HG03378 (cell line): ENCODE results near the gene RAB8A.

Source experiments
- ATAC-seq: cut with Tn5 transposase; IDR thresholded peaks from one replicate; pipeline ENCODE4 v1.9.1; 2021; ENCODE audit warnings: mild to moderate bottlenecking, moderate library complexity; ENCODE audit not compliant: unreplicated experiment

Gene RAB8A

GRCh38 chr19:16111160-16111908, at the start of gene RAB8A:
Gene RAB8A, plus strand, starts transcription at chr19:16111889. Its CDS starts 13 bp downstream, at chr19:16111902.
- peak; percentile 82 for ATAC-seq

- no peak for ATAC-seq
These were observed 49.7 kb upstream of the RAB8A start for GRCh38 chr19:16061943-16062342.

GRCh38 chr19:16062789-16063188, 48.9 kb upstream of the RAB8A start:
- ATAC-seq = no peak

- no peak for ATAC-seq
These were observed 47.3 kb upstream of the RAB8A start for GRCh38 chr19:16064209-16064889.

GRCh38 chr19:16066611-16067104, 45.0 kb upstream of the RAB8A start:
- ATAC-seq = no peak

- no peak for ATAC-seq
These were observed 44.3 kb upstream of the RAB8A start for GRCh38 chr19:16067205-16067938.

- ATAC-seq = no peak
These were observed 42.9 kb upstream of the RAB8A start for GRCh38 chr19:16068696-16069259.

GRCh38 chr19:16069813-16070365, 41.8 kb upstream of the RAB8A start:
- ATAC-seq = no peak

GRCh38 chr19:16070366-16070990, 41.2 kb upstream of the RAB8A start:
- peak; percentile 47 for ATAC-seq

GRCh38 chr19:16071072-16071691, 40.5 kb upstream of the RAB8A start:
- ATAC-seq = no peak

GRCh38 chr19:16073481-16073880, 38.2 kb upstream of the RAB8A start:
- ATAC-seq = no peak

- no peak for ATAC-seq
These were observed 37.7 kb upstream of the RAB8A start for GRCh38 chr19:16073988-16074387.

GRCh38 chr19:16074488-16075365, 37.0 kb upstream of the RAB8A start:
- no peak for ATAC-seq

- no peak for ATAC-seq
These were observed 36.1 kb upstream of the RAB8A start for GRCh38 chr19:16075430-16076153.

- peak; percentile 35 for ATAC-seq
These were observed 35.3 kb upstream of the RAB8A start, which contains the start of gene TPM4 for GRCh38 chr19:16076154-16076957. Gene TPM4, plus strand, starts transcription at chr19:16076495. Its CDS starts 71 bp downstream, at chr19:16076566.

- ATAC-seq = no peak
These were observed 34.6 kb upstream of the RAB8A start for GRCh38 chr19:16076958-16077611.
